Uterus (tissue), 4 donors: ENCODE results near the gene CH25H. TPM values are rescaled to one million over a fixed set of nuclear protein-coding genes. Genes with fewer than 3 reads are reported as not detected.

ENCODE experiments used
- DNase-seq, 2 donors: peaks; one replicate each; pipeline ENCODE4 v3.0.0-alpha.2; 2019 to 2020
- H3K27ac ChIP-seq, 2 donors: fragments of 200-600 bp; sonication (generic); 1 replicate in 1 of 2; 2 replicates in 1 of 2; pipeline ENCODE4 v1.5.1; 2016 to 2018
- H3K27me3 ChIP-seq, 2 donors: fragments of 200-600 bp; sonication (generic); one replicate each; pipeline ENCODE4 v1.5.1; 2018 to 2019; ENCODE audit warnings: control low read depth in 1 of 2
- H3K36me3 ChIP-seq, 2 donors: fragments of 200-600 bp; sonication (generic); one replicate each; pipeline ENCODE4 v1.5.1; 2019; ENCODE audit warnings: control low read depth in 1 of 2
- H3K4me1 ChIP-seq, 2 donors: fragments of 200-600 bp; sonication (generic); one replicate each; pipeline ENCODE4 v1.5.1; 2018 to 2019; ENCODE audit warnings: control low read depth in 1 of 2
- H3K4me3 ChIP-seq, 2 donors: fragments of 200-600 bp; sonication (generic); 1 replicate in 1 of 2; 2 replicates in 1 of 2; pipeline ENCODE4 v1.5.1; 2018 to 2019; ENCODE audit warnings: mild to moderate bottlenecking in 1 of 2
- H3K9me3 ChIP-seq, 2 donors: fragments of 200-600 bp; sonication (generic); one replicate each; pipeline ENCODE4 v1.5.1; 2019; ENCODE audit warnings: control low read depth in 1 of 2
- CTCF ChIP-seq, 4 experiments: fragments of 200-600 bp in 2 of 4; fragments of 450-650 bp in 2 of 4; sonication (generic) in 2 of 4; IDR thresholded peaks; one replicate each; pipeline ENCODE4 v1.5.1; 2016 to 2019; ENCODE audit warnings: antibody characterized with exemption in 4 of 4, mild to moderate bottlenecking in 2 of 4, moderate library complexity in 1 of 4
- POLR2A ChIP-seq, 2 donors: fragments of 450-650 bp; IDR thresholded peaks; one replicate each; pipeline ENCODE4 v1.6.1; 2016; ENCODE audit warnings: antibody characterized with exemption in 2 of 2, mild to moderate bottlenecking in 1 of 2, moderate library complexity in 1 of 2
- intact Hi-C: fragments of 100-400 bp; cut with DNase I; formaldehyde crosslinking; loops from one replicate; pipeline ENCODE4 v1.15.1; 2023; ENCODE audit warnings: low total_unique reads
- total RNA-seq, 4 donors: library from RNA; depleted of rRNA in 3 of 4; stranded (reverse); fragments of >200 nt in 3 of 4; gene quantifications; one replicate each; pipeline versions ENCODE4 v1.1.0 to v1.2.4, GENCODE V29; 2014 to 2023
- donor health status: DM: yes; HTN: yes; CAD: no.

Gene CH25H
- total RNA-seq, 4 donors from 2014 or later, result 0.24 to 0.48 TPM; not detected in 2

GRCh38 chr10:89242840-89243568 lies 35.9 kb upstream of the CH25H start:
- Histone ChIP-seq H3K36me3 (no peaks in the 10 kb centered on the region), H3K4me1 (no peaks in the 10 kb centered on the region), H3K9me3 (no peaks in the 10 kb centered on the region), H3K4me3 (no peak overlapping the region), H3K27ac (no peak overlapping the region), H3K27me3 (no peaks in the 10 kb centered on the region)
- intact Hi-C loops, result no loop called here
- DNase-seq, result no peak
- no peak for TF ChIP-seq CTCF (IDR thresholded peaks at IDR 0.05)

GRCh38 chr10:89242345-89242684 lies 35.2 kb upstream of the CH25H start:
- Histone ChIP-seq H3K36me3 (no peaks in the 10 kb centered on the region), H3K4me3 (no peak overlapping the region), H3K4me1 (no peaks in the 10 kb centered on the region), H3K9me3 (no peaks in the 10 kb centered on the region), H3K27me3 (no peaks in the 10 kb centered on the region), H3K27ac (no peak overlapping the region)
- DNase-seq, result no peak
- no peak for TF ChIP-seq POLR2A (IDR thresholded peaks at IDR 0.05)
- intact Hi-C loops, result no loop called here

- no peak overlapping the region for H3K4me3 ChIP-seq
- DNase-seq, result no peak
- H3K27ac ChIP-seq, result no peak overlapping the region
- no peaks in the 10 kb centered on the region for H3K27me3 ChIP-seq
- TF ChIP-seq CTCF (IDR thresholded peaks at IDR 0.05), result no peak
- TF ChIP-seq POLR2A (IDR thresholded peaks at IDR 0.05), result no peak
- H3K36me3 ChIP-seq, result no peaks in the 10 kb centered on the region
- H3K9me3 ChIP-seq, result no peaks in the 10 kb centered on the region
- intact Hi-C loops, result no loop called here
- H3K4me1 ChIP-seq, result no peaks in the 10 kb centered on the region
Observed at GRCh38 chr10:89241486-89242344, 34.6 kb upstream of the CH25H start.

- no peak for DNase-seq
- Histone ChIP-seq H3K9me3 (no peaks in the 10 kb centered on the region), H3K36me3 (no peaks in the 10 kb centered on the region), H3K4me1 (no peaks in the 10 kb centered on the region), H3K27me3 (no peaks in the 10 kb centered on the region), H3K4me3 (no peak overlapping the region), H3K27ac (no peak overlapping the region)
- intact Hi-C loops, result no loop called here
- no peak for TF ChIP-seq POLR2A (IDR thresholded peaks at IDR 0.05)
- no peak for TF ChIP-seq CTCF (IDR thresholded peaks at IDR 0.05)
Observed at GRCh38 chr10:89241026-89241425, 33.9 kb upstream of the CH25H start.

GRCh38 chr10:89240519-89240918 lies 33.4 kb upstream of the CH25H start:
- DNase-seq, result no peak
- no peaks in the 10 kb centered on the region for H3K36me3 ChIP-seq
- TF ChIP-seq CTCF (IDR thresholded peaks at IDR 0.05) (no peak), POLR2A (IDR thresholded peaks at IDR 0.05) (no peak)
- no peaks in the 10 kb centered on the region for H3K4me1 ChIP-seq
- no peaks in the 10 kb centered on the region for H3K9me3 ChIP-seq
- H3K4me3 ChIP-seq, result no peak overlapping the region
- H3K27me3 ChIP-seq, result no peaks in the 10 kb centered on the region
- H3K27ac ChIP-seq, result no peak overlapping the region
- intact Hi-C loops, result no loop called here
